Fibroblast of skin of right biceps (primary cell): ENCODE measurements around the gene SALL1.

Experiments
- DNase-seq: peaks from one replicate; pipeline ENCODE4 v3.0.0-alpha.2; 2013

SALL1 gene

DNA sequence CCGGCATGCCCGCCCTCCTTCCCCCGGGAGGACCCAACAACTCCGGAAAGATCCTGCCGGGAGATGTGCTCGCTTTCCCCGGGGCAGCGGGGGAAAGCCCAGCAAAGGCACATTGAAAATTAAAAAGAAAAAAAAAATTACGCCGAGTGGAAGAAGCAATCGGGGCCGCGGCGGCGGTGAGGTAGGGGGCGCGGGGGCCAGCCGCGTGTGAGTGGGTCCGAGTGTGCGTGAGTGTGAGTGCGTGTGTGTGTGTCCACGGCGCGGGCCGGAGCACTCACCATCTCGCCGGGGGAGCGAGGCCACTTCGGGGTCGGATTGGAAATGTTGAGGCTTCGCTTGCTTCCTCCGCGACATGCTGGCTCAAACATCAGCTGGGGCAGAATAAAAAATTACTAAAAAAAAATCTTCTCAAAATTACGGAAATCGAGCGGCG lies at the start of gene SALL1:
Gene SALL1, minus strand, starts transcription at position 383 of the 433 bp plus-strand sequence. Its CDS starts 29 bp downstream, at position 354.
- DNase-seq = no peak

DNA sequence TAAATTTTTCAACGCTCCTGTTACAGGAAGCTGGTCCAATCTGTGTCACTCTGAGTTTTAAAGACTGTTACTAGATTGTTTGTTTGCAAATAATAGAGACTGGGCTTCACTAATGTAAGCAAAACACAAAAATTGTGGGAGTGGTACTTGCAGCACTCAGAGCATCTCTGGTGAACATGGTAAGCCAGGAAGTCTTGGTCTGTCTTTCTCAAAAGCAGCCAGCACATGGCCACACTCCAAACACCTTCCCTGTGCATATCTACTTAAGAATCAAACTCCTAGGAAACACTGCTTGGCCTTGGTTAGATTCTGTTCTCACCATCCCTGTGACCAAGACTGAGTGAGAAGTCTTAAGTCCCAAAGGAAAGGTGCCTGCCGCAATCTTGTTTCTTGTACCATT lies 49.7 kb upstream of the SALL1 start:
- no peak for DNase-seq

- DNase-seq = no peak
Measured at GRCh38 chr16:51197953-51198748, 47.1 kb upstream of the SALL1 start.

- no peak for DNase-seq
Measured at GRCh38 chr16:51193879-51194278, 42.8 kb upstream of the SALL1 start.

GRCh38 chr16:51184702-51185433 lies 33.8 kb upstream of the SALL1 start:
- peak; percentile 18 for DNase-seq

GRCh38 chr16:51181503-51181811 lies 30.4 kb upstream of the SALL1 start:
- DNase-seq = peak; percentile 56

DNA sequence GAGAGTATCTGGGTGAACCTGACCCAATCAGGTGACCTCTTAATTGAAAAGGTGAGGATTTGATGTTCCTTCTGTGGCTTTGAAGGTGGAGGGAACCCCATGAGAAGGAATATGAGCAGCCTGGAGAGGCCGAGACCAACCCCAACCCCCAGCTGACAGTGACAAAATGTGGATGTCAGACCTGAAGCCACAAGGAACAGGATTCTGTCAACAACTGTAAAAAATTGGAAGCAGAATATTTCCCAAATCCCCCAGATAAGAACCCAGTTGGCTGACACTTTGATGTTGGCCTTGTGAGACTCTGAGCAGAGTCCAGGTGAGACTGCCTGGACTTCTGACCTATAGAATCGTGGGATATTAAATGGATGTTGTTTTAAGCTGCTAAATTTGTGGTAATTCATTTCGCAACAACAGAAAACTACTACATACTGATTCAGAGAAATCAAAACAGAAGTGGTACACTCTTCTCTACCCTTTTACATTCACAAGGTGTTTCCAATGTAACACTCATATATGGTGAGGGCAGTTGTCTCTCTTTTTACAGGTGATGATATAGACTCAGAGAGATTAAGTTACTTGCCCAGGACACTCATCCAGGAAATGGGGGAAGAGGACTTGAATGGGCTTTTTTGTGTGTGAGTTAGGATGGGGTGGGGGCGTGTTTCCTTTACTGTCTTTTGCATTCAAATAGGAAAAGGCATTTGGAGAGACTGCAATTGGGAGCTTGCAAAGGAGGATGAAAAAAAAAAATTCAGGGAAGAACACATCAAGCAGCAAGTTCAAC lies 29.8 kb upstream of the SALL1 start:
- no peak for DNase-seq

- DNase-seq = peak; percentile 70
Measured at GRCh38 chr16:51175081-51175480, 24.0 kb upstream of the SALL1 start.

DNA sequence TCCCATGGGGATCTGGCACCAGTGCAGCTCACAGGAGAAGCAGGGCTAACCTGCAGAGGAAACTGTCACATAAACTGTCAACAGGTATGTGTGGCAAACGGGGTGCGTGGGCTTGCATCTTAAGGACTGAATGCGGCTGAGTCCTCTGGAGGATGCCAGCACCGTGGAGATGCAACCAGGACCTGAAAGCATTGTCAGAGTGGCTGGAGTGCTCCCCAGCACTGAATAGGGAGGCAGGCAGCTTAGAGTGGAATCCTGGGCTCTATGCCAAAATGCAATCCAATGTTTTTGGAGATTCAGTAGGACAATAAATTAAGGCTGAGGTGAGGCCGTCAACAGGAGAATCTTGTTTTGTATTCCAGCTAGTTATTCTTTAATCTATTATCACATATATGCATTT lies 21.3 kb upstream of the SALL1 start:
- no peak for DNase-seq

- no peak for DNase-seq
Measured at GRCh38 chr16:51168755-51169154, 17.7 kb upstream of the SALL1 start.

- no peak for DNase-seq
Measured at GRCh38 chr16:51167170-51167895, 16.3 kb upstream of the SALL1 start.

DNA sequence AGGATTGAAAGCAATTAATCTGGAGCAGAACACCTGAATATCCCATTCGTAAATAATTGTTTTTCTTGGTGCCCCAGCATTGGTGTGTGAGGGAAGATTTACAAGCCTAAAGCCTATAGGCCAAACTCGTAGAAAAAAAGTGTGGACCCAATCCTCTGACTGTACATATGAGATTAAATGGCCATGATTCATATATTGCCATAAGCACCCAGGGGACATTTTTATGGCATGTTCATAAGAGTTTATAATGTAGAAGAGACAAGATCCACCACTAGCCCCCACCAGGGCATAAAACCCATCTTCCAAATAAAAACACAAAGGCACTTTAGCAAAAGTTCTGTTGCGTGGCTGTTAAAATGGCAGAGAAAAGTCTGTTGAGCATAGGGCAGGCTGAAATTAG lies 15.5 kb upstream of the SALL1 start:
- DNase-seq = peak; percentile 65

DNA sequence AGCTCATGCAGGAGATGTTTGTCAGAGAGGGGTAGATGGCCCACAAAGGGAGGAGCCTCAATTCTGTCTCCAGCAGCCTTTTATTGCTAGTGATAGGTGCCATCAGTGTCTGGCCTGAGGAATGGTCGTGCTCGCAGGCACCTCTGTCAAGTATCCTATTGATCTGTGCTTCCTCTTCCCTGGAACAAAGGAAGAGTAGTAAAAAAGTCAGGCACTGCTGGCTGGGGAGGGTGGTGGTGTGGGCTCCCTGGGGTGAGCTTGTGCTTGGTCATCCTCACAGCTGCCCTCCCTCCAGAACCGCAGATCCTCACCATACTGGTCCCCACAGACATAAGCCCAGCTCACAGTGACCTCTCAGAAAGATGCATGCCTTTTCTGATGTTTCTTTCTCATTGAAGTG lies 15.0 kb upstream of the SALL1 start:
- no peak for DNase-seq

- DNase-seq = no peak
Measured at GRCh38 chr16:51165043-51165442, 14.0 kb upstream of the SALL1 start.

- no peak for DNase-seq
Measured at GRCh38 chr16:51164574-51164973, 13.5 kb upstream of the SALL1 start.

DNA sequence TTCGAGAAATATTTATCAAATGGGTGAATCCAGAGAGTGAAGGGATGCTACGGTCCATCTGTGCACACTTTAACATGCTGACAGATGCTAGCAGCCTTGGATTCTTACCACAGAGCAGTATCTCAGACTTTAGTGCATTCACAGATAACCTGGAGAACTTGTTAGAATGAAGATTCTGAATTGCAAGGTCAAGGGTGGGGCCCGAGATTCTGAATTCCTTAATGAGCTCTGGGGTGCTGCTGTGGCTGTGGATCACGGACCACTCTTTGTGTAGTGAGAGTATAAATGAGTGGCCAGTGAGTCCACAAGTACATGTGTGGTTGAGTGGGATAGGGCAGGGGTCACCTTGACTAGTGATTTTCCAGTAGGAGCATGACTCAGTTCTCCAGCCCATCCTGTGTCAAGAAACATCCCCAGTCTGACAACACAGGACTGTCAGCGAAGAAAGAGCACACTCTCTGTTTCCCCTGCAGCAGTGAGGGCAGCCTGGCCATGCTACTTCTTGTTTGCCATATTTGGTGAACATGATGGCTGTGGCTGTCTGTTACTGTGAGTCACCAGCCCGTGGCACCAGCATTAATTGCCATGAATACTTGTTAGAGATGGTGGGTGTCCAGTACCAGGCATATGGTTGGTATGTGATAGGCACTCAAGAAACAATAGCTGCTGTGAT lies 13.0 kb upstream of the SALL1 start:
- peak; percentile 82 for DNase-seq

DNA sequence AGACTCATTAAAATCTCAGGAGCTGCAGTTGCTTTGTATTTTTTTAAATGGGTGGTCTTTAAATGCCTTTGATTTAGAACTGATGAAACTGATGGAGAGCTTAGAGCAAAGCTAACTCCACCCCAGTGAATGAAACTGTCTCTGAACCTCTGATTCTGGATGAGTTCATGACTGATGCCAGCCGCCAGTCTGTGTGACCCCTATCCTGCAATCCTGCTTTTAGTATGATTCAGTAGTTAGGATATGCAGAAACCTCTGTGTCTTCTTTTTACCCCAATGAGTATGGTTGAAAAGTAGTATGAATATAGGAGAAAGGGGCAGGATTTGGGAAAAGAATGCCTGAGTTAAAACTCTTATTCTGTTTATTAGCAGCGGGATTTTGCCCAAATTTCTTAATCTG lies 12.3 kb upstream of the SALL1 start:
- peak; percentile 74 for DNase-seq

GRCh38 chr16:51161440-51162195 lies 10.5 kb upstream of the SALL1 start:
- peak; percentile 84 for DNase-seq

DNA sequence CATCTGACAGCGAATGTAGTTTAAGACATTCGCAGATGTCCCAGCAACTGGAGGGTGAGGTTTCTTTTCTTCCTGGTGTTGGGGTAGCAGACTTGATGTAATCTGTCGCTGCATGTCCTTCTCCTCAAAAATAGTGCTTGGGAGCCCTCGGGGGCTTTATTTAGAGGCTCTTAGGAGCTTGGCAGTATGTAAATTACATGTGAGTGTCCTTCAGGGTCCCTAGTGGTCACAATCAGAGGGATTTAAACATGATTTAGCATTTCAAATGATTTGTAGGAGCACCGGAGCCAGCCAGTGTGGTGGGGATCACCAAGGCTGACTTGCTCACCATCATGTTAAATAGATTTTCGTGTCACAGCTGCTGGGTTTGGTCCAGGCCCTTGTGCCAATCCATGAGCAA lies 8.8 kb upstream of the SALL1 start:
- DNase-seq = no peak

- DNase-seq = no peak
Measured at GRCh38 chr16:51159296-51159695, 8.2 kb upstream of the SALL1 start.

DNA sequence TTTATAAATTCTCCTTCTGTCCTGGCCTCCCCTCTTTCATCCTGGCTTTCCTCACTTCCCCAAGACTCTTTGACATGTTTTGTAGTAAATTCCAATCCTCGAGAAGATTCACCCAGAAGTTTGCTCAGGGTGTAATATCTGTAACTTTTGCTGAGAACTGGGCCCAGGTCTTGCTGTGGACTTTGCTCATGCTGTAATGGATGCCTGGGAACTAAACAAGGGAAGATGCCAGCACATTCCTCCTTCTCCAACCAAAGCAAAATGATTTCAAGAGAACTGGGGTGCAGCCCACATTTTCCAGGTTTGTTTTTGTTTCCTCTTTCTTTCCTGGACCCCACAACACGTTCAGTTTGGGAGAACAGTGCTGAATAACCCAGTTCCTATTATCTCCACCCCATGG lies 6.6 kb upstream of the SALL1 start:
- no peak for DNase-seq

DNA sequence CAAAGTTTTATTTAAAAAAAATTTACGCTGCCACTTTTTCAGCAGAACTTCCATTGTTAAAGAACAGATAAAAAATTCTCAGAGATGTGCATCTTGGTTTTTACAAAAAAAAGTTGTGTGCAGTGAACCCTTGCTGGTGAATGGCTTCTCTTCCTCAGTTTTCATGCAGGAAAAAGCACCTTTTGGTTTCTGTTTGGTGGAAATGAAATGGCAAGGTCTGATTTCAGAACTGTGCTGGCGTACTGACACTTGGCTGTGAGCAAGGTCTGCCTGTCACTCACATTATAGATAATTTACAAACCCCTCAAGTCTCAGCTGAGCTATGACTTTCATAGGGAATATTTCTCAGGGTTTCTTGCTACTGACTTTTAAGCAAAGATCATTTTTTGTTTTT lies 5.7 kb upstream of the SALL1 start:
- DNase-seq = no peak
